Activated naive CD4-positive, alpha-beta T cell treated with Interleukin-2 at 50 U/mL for 16 hours (primary cell): Measurements from ENCODE around the gene SMARCAD1.

ENCODE experiments used
- DNase-seq: peaks from one replicate; pipeline ENCODE4 v3.0.0-alpha.2; 2020

SMARCAD1 gene, protein sequence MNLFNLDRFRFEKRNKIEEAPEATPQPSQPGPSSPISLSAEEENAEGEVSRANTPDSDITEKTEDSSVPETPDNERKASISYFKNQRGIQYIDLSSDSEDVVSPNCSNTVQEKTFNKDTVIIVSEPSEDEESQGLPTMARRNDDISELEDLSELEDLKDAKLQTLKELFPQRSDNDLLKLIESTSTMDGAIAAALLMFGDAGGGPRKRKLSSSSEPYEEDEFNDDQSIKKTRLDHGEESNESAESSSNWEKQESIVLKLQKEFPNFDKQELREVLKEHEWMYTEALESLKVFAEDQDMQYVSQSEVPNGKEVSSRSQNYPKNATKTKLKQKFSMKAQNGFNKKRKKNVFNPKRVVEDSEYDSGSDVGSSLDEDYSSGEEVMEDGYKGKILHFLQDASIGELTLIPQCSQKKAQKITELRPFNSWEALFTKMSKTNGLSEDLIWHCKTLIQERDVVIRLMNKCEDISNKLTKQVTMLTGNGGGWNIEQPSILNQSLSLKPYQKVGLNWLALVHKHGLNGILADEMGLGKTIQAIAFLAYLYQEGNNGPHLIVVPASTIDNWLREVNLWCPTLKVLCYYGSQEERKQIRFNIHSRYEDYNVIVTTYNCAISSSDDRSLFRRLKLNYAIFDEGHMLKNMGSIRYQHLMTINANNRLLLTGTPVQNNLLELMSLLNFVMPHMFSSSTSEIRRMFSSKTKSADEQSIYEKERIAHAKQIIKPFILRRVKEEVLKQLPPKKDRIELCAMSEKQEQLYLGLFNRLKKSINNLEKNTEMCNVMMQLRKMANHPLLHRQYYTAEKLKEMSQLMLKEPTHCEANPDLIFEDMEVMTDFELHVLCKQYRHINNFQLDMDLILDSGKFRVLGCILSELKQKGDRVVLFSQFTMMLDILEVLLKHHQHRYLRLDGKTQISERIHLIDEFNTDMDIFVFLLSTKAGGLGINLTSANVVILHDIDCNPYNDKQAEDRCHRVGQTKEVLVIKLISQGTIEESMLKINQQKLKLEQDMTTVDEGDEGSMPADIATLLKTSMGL

GRCh38 chr4:94207469-94208224 is at the start of gene SMARCAD1:
Gene SMARCAD1 (plus strand): TSS chr4:94207865. CDS start chr4:94208395, 530 bp downstream.
- DNase-seq = peak; percentile 86

DNA sequence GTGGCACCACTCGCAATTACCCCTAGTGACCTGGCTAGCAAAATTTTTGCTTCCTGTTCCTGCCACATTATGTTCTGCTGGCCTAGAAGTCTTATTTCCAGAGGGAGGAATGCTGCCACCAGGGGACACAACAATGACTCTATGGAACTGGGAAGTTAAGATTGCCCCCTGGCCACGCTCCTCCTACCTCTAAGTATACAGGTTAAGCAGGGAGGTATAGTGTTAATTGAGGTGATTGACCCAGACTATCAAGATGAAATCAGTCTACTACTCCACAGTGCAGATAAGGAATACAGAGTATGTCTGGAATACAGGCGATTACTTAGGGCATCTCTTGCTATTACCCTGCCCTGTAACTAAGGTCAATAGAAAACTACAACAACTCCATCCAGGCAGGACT is 48.8 kb upstream of the SMARCAD1 start:
- DNase-seq = no peak

DNA sequence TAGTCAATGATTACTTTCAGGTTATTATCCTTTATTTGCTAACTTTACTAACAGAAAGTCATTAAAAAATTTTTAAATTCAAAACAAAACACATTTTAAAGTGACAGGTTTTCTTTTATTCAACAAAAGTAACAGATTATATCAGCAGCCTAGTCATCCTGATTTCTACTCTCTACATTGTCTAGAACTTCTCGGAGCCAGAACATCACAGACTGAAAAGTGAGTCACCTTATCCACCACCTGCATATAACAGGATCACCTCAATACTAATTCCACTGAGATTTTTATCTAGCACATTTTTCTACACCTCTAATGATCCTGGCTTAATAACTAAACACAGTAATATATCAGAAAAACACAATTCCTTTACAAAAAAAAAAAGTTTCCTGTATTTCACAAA is 47.9 kb upstream of the SMARCAD1 start:
- DNase-seq = no peak

GRCh38 chr4:94160774-94161173 is 46.9 kb upstream of the SMARCAD1 start:
- DNase-seq = no peak

DNA sequence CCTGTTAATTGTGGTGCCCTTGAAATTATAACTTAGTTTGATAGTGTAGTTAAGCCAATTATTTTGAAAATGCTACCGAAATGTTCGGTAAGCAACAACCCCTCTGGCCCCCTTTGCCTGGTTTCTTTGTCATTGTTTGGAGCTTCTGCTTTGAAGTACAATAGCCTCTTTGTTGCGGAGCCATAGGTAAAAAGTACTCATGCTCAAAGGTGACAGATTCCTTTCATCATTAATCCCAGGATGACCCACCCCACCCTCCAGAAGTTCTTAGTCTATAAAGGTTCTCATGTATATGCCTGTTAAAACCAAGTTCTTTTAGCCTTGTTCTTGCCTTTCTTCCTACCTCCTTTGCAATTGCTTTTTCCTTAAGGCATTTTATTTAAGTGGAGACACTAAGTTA is 42.4 kb upstream of the SMARCAD1 start:
- DNase-seq = no peak

GRCh38 chr4:94168321-94168720 is 39.3 kb upstream of the SMARCAD1 start:
- no peak for DNase-seq

DNA sequence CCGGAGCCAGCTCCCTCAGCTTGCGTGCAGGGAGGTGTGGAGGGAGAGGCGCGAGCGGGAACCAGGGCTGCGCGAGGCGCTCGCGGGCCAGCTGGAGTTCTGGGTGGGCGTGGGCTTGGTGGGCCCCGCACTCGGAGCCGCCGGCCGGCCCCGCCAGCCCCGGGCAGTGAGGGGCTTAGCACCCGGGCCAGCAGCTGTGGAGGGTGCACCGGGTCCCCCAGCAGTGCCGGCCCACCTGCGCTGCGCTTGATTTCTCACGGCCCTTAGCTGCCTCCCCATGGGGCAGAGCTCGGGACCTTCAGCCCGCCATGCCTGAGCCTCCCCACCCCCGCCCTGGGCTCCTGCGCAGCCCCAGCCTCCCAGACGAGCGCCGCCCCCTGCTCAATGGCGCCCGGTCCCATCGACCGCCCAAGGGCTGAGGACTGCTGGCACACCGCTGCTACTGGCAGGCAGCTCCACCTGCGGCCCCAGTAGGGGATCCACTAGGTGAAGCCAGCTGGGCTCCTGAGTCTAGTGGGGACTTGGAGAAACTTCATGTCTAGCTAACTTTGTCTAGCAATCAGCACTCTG is 37.8 kb upstream of the SMARCAD1 start:
- DNase-seq = no peak

- no peak for DNase-seq
Measured at GRCh38 chr4:94171616-94172015, 36.0 kb upstream of the SMARCAD1 start.

GRCh38 chr4:94175553-94176261 is 32.0 kb upstream of the SMARCAD1 start:
- DNase-seq = no peak

- DNase-seq = no peak
Measured at GRCh38 chr4:94177822-94178221, 29.8 kb upstream of the SMARCAD1 start.

GRCh38 chr4:94181815-94182214 is 25.9 kb upstream of the SMARCAD1 start:
- DNase-seq = no peak

DNA sequence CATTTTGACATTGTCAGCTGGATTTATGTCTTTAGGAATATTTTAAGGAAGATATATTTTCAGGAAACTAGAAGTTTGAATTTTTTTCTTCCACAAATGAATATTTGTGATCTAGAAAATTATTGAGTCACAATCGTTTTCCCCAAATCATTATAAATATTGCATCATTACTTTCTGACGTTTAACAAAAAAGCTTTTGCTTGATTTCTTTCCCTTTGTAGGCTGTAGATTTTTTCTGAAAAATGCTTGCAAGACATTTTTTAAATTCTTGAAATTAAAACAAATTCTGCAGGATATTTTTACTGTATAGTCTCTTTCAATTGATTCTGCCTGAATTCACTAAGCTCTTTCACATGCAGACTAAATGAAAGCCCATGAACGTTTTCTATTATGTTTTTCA is 4.9 kb upstream of the SMARCAD1 start:
- DNase-seq = no peak

DNA sequence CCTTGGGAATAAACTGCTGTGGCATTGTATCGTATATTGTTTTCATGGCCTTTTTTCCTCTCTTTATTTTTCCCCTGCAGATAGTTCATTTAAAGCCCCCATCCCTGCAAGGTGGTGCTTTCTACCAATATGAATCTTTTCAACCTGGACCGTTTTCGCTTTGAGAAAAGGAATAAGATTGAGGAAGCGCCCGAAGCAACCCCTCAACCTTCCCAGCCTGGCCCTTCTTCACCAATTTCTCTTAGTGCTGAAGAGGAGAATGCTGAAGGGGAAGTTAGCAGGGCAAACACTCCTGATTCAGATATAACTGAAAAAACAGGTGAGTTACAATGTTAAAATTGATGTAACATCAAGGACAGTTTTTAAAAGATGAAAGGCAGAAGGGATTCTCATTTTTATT is 601 bp downstream of the SMARCAD1 start:
- no peak for DNase-seq

DNA sequence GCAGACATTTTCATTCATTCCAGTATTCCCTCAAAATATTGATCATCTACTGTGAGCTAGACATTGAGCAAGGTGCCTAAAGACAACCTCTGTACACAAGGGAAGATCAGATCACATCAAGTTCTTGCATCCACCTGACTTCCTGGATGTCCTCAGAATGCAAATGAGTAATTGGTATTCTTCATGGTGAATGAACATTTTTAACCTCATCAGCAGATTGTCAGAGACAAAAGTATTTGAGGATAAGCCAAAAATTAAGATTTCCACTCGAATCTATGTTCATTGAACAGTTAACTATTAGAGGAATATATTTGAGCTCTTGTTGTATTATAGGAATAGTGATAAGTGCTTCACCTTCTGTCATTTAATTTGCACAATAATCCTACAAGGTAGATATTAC is 1.3 kb downstream of the SMARCAD1 start:
- DNase-seq = no peak

DNA sequence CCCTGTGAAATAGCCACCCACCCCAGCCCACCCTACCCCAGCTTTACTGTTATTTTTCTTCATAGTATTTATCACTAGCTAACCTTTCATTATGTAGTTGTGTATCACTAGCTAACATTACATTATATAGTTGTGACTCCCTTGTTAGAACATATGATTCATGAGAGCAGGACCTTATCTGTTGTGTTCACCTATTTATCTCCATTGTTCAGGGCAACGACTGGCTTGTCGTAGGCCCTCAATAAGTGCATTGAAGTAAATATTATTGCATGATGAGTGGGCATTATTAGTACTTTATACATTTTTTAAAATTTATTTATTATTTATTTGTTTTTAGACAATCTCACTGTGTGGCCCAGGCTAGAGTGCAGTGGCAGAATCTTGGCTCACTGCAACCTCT is 4.2 kb downstream of the SMARCAD1 start:
- DNase-seq = no peak

DNA sequence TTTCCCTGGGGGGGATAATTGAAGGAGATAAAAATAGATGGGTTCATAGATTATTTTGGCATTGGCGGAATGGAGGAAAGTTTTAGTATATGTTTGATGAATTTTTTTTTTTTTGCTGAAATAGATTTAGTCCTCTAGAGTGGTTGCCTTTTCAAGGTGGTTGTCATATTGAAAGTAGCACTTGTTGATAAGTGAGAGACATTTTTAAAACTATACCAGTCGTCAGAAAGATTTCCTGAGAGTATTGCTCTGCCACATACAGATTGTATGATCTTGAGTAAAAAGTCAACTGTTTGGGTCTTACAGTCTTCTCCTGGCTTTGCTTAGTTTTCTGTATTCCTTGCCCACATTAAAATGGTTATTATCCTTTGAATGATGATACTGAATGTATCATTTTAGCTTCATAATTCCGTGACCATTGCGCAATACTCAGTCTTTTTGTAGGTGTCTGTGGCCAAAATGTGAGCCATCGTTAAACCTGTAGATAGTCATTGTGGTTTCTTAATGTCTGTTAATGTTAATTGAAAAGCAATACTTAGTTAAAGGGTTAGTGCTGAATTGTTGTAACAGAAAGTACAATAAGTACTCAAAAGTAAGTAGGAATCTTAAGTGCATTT is 7.1 kb downstream of the SMARCAD1 start:
- DNase-seq = no peak

- no peak for DNase-seq
Measured at GRCh38 chr4:94216394-94216793, 8.7 kb downstream of the SMARCAD1 start.

GRCh38 chr4:94219402-94219801 is 11.7 kb downstream of the SMARCAD1 start:
- DNase-seq = no peak

GRCh38 chr4:94221916-94222315 is 14.3 kb downstream of the SMARCAD1 start:
- no peak for DNase-seq

- no peak for DNase-seq
Measured at GRCh38 chr4:94225449-94225848, 17.8 kb downstream of the SMARCAD1 start.

GRCh38 chr4:94226763-94227162 is 19.1 kb downstream of the SMARCAD1 start:
- no peak for DNase-seq
